ENCODE measurements around the gene PLA2G2C. TPM values are rescaled to one million over a fixed set of nuclear protein-coding genes. Genes with fewer than 3 reads are reported as not detected.

PLA2G2C gene
- total RNA-seq, 4 donors from 2014 or later, result not detected

DNA sequence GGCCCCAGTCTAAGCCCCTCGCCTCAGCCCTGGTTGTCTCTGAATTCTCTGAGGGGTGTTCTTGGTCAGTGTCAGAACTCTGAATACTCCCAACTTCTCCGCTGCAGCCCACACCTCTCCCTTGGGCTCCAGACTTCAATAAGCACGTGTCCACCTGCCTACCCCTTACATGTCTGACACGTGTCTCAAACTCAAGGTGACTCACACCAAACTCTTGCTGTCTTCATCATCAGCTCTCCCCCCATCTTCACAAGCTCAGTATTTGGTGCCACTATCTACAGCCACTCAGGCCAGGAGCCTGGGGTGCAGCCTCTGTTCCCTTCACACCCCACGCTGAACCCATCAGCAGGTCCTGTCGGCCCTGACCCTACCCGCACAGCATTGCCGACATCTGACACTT, 19.2 kb downstream of the PLA2G2C start:
- no peak for TF ChIP-seq CTCF (IDR thresholded peaks at IDR 0.05)
- DNase-seq (ENCODE audit: low spot score), result no peak
- ATAC-seq (ENCODE audit: low FRiP score), result no peak

GRCh38 chr1:20166051-20166450, 20.3 kb downstream of the PLA2G2C start:
- ATAC-seq (ENCODE audit: low FRiP score), result no peak
- DNase-seq (ENCODE audit: low spot score), result no peak
- no peak for TF ChIP-seq CTCF (IDR thresholded peaks at IDR 0.05)

- ATAC-seq (ENCODE audit: low FRiP score), result no peak
- DNase-seq (ENCODE audit: low spot score), result no peak
- TF ChIP-seq CTCF (IDR thresholded peaks at IDR 0.05), result no peak
These were observed 20.8 kb downstream of the PLA2G2C start for GRCh38 chr1:20165522-20165951.

DNA sequence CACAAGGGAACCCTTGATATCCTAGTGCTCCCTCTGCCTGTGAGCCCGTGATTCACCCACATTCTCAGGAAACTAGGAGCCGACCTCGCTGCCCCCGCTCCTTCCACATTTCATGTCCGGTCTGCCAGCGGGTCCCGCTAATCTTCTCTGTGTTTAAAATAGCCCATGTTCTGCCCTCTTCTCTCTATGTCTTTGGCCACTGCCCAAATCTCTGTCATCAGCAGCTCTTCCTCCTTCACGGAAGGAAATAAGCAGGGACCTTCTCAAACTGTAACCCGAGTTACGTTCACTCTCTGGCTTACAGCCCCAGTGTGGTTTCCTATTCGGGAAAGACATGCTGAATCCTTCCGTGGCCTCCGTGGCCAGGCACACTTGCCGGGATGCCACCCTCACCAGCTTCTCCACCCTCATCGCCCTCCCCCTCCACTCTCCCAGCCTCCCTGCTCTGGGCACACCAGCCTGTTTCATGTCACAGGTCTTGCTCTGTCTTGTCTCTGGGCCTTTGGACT, 21.6 kb downstream of the PLA2G2C start:
- no peak for ATAC-seq (ENCODE audit: low FRiP score)
- DNase-seq (ENCODE audit: low spot score), result no peak
- no peak for TF ChIP-seq CTCF (IDR thresholded peaks at IDR 0.05)

DNA sequence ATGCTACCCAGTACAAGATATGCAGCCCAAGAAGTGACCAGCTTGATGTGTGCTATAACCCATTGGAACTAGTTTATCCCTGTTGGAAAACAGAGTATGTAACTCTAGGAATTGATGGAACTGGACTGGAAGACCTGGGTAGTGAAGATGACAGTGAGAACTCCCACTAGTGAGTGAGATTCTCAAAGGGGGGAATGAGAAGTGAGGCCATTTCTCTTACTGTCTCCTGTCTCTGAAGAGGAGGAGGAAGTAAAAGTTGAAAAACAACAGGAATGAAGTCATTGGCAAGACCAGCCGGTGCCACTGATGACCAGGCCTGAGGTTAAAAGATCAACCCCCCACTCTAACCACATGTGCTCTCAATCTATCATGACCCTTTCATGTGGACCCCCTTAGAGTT, 26.3 kb downstream of the PLA2G2C start:
- DNase-seq (ENCODE audit: low spot score) (no peak), ATAC-seq (ENCODE audit: low FRiP score) (no peak)
- no peak for TF ChIP-seq CTCF (IDR thresholded peaks at IDR 0.05)

GRCh38 chr1:20158358-20159070, 27.8 kb downstream of the PLA2G2C start:
- no peak for TF ChIP-seq CTCF (IDR thresholded peaks at IDR 0.05)
- DNase-seq (ENCODE audit: low spot score), result no peak
- ATAC-seq (ENCODE audit: low FRiP score), result no peak

- no peak for DNase-seq (ENCODE audit: low spot score)
- no peak for TF ChIP-seq CTCF (IDR thresholded peaks at IDR 0.05)
- ATAC-seq (ENCODE audit: low FRiP score), result no peak
These were observed 32.0 kb downstream of the PLA2G2C start for GRCh38 chr1:20154301-20154831.
